Ishikawa (cell line): ENCODE results near the gene CROT.

Source experiments
- CEBPB ChIP-seq: IDR thresholded peaks from 2 replicates; pipeline ENCODE4 v1.6.1; 2012
- CREB1 ChIP-seq: IDR thresholded peaks from 2 replicates; pipeline ENCODE4 v1.6.1; 2012; ENCODE audit warnings: low read depth
- EGR1 ChIP-seq: IDR thresholded peaks from 2 replicates; pipeline ENCODE4 v1.6.1; 2012
- EP300 ChIP-seq: IDR thresholded peaks from 2 replicates; pipeline ENCODE4 v1.6.1; 2012; ENCODE audit warnings: borderline replicate concordance
- FOXM1 ChIP-seq: IDR thresholded peaks from 2 replicates; pipeline ENCODE4 v1.6.1; 2012; ENCODE audit warnings: low read depth, borderline replicate concordance
- NFIC ChIP-seq: IDR thresholded peaks from 2 replicates; pipeline ENCODE4 v1.6.1; 2012
- RAD21 ChIP-seq: IDR thresholded peaks from 2 replicates; pipeline ENCODE4 v1.6.1; 2012; ENCODE audit warnings: low read depth
- TAF1 ChIP-seq: IDR thresholded peaks from 2 replicates; pipeline ENCODE4 v1.6.1; 2012; ENCODE audit warnings: low read depth, mild to moderate bottlenecking
- TCF12 ChIP-seq: IDR thresholded peaks from 2 replicates; pipeline ENCODE4 v1.6.1; 2012; ENCODE audit warnings: low read depth
- TEAD4 ChIP-seq: IDR thresholded peaks from 2 replicates; pipeline ENCODE4 v1.6.1; 2012
- YY1 ChIP-seq: IDR thresholded peaks from 2 replicates; pipeline ENCODE4 v1.6.1; 2012; ENCODE audit warnings: low read depth
- ZBTB7A ChIP-seq: IDR thresholded peaks from 2 replicates; pipeline ENCODE4 v1.6.1; 2012; ENCODE audit warnings: low read depth
- TF ChIP-seq, protein P1 (sequence below): IDR thresholded peaks from 2 replicates; pipeline ENCODE4 v1.6.1; 2012
- TF ChIP-seq, protein P2 (sequence below): IDR thresholded peaks from 2 replicates; pipeline ENCODE4 v1.6.1; 2012
- TF ChIP-seq, protein P3 (sequence below): IDR thresholded peaks from 2 replicates; pipeline ENCODE4 v1.6.1; 2012; ENCODE audit warnings: low read depth, mild to moderate bottlenecking

Gene CROT

DNA sequence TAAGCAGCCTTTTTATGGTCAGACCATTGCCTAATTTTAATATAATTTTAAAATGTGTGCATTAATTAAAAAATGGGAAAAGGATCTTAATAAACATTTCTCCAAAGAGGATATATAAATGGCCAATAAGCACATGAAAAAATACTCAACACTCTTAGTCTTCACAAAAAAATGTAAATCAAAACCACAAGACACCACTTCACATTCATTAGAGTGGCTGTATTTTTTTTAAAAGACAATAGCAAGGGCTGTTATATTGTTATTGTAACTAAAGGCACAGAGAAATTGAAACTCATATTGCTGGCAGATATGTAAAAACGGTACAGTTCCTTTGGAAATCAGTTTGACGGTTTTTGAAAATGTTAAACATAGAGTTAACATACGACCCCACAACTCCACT lies 3.2 kb upstream of the CROT start:
- TF ChIP-seq YY1 = no peak
- no peak for TF ChIP-seq FOXM1
- TF ChIP-seq EP300 = no peak
- no peak for TF ChIP-seq TCF12
- no peak for TF ChIP-seq CREB1
- TF ChIP-seq EGR1 = no peak
- no peak for TF ChIP-seq RAD21
- no peak for TF ChIP-seq TEAD4

DNA sequence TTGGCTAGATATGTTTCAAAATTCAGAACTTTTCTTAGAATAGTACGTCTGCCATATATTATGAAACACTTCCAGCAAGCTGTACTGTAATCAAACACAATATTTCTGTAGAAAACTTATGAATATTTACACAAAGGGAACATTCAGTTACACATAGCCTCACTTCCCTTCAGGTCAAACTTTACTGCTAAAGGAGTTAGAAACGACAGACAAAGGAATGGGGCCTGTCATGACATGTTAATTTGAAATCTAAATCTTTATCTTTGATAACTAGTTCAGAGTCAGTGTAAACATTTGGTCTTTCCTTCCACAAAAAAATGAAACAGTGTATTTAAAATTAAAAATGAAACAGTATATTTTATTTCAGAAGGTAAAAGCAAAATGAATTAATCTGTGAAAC lies 1.0 kb upstream of the CROT start:
- TF ChIP-seq ZBTB7A (no peak), CEBPB (no peak), FOXM1 (no peak), YY1 (no peak), CREB1 (no peak), TAF1 (no peak), EGR1 (no peak), TEAD4 (no peak)
- TF ChIP-seq, protein P1, sequence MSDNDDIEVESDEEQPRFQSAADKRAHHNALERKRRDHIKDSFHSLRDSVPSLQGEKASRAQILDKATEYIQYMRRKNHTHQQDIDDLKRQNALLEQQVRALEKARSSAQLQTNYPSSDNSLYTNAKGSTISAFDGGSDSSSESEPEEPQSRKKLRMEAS = no peak
- TF ChIP-seq, protein P2, sequence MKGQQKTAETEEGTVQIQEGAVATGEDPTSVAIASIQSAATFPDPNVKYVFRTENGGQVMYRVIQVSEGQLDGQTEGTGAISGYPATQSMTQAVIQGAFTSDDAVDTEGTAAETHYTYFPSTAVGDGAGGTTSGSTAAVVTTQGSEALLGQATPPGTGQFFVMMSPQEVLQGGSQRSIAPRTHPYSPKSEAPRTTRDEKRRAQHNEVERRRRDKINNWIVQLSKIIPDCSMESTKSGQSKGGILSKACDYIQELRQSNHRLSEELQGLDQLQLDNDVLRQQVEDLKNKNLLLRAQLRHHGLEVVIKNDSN = no peak
- TF ChIP-seq, protein P3, sequence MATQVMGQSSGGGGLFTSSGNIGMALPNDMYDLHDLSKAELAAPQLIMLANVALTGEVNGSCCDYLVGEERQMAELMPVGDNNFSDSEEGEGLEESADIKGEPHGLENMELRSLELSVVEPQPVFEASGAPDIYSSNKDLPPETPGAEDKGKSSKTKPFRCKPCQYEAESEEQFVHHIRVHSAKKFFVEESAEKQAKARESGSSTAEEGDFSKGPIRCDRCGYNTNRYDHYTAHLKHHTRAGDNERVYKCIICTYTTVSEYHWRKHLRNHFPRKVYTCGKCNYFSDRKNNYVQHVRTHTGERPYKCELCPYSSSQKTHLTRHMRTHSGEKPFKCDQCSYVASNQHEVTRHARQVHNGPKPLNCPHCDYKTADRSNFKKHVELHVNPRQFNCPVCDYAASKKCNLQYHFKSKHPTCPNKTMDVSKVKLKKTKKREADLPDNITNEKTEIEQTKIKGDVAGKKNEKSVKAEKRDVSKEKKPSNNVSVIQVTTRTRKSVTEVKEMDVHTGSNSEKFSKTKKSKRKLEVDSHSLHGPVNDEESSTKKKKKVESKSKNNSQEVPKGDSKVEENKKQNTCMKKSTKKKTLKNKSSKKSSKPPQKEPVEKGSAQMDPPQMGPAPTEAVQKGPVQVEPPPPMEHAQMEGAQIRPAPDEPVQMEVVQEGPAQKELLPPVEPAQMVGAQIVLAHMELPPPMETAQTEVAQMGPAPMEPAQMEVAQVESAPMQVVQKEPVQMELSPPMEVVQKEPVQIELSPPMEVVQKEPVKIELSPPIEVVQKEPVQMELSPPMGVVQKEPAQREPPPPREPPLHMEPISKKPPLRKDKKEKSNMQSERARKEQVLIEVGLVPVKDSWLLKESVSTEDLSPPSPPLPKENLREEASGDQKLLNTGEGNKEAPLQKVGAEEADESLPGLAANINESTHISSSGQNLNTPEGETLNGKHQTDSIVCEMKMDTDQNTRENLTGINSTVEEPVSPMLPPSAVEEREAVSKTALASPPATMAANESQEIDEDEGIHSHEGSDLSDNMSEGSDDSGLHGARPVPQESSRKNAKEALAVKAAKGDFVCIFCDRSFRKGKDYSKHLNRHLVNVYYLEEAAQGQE = no peak

DNA sequence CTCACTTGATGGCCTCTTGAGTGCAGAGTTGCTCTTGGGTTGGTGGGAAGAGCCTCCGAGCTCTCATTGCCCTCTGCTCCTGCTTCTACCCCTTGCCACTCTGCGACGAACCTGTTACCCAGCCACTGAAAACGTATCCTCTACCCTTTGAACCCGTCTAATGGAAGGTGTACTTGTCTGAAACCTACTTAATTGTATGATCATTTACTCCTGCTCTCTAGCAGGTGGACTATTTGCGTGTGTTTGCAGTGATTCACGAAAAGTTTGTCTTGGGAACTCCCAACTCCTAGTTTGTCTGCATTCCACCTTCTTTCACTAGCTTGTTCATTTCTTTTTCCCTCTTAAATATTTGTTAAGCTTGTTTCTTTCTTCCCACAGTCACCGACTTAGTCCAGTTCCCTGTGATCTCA lies 503 bp downstream of the CROT start:
- 0 out of 2 replicates have a peak, but pooled peaks have one; percentile 11 for TF ChIP-seq TCF12
- TF ChIP-seq, protein P3 = no peak

DNA sequence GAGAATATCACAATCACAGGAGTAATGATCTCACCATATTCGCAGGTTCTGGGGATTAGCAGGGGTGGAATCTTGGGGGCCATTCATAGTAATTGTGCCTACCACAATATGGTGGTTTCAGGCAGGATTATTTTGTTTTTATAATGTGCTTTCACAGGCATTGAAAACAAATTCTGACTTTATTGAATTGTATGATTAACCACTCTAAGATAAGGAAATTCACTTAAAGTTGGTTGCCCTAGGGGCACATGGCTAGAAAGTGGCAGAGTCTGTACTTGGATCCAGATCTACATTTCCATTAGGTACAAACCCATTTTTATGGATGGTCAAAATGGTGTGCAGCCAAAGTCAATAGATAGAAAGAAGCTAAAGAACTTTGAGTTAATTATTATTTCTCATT lies 1.7 kb downstream of the CROT start:
- TF ChIP-seq CREB1 = no peak
- TF ChIP-seq TAF1 = no peak
- no peak for TF ChIP-seq NFIC
- no peak for TF ChIP-seq YY1
- no peak for TF ChIP-seq FOXM1
- TF ChIP-seq, protein P3 = no peak
- TF ChIP-seq TCF12 = no peak
- TF ChIP-seq EGR1 = no peak
- TF ChIP-seq ZBTB7A = no peak
- TF ChIP-seq, protein P2 = no peak
- TF ChIP-seq, protein P1 = no peak
- no peak for TF ChIP-seq TEAD4
- TF ChIP-seq CEBPB = no peak
- no peak for TF ChIP-seq RAD21

DNA sequence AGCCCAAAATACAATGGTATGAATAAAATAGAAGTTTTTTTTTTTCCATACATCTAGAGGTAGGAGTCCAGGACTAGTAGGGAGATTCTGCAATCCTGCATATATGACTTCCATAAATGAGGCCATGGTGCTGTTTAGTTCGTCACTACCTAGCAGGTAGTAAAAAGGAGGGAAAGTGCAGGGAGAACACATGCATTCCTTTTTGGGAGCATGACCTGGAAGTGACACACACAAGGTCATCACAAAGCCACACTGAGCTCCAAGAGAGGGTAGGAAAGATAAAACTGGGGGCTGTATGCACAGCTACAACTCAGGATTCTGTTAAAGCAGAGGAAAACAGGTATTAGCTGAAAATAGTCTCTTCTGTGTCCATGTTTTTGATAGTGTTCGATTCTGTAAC lies 2.2 kb downstream of the CROT start:
- TF ChIP-seq, protein P2 = no peak
- TF ChIP-seq YY1 (no peak), EGR1 (no peak), TAF1 (no peak), TEAD4 (no peak), CEBPB (no peak)
- TF ChIP-seq, protein P1 = no peak
